Mucosa of stomach (tissue), 1 donor: ENCODE measurements around the gene TERT.

Experiments
- H3K27me3 ChIP-seq: one replicate; pipeline ENCODE4 v1.7.0; 2013; ENCODE audit warnings: mild to moderate bottlenecking, low read length; ENCODE audit not compliant: control insufficient read depth, insufficient read depth
- H3K36me3 ChIP-seq: one replicate; pipeline ENCODE4 v1.7.0; 2013; ENCODE audit warnings: low read length; ENCODE audit not compliant: control insufficient read depth, insufficient read depth
- H3K4me1 ChIP-seq: one replicate; pipeline ENCODE4 v1.7.0; 2013; ENCODE audit warnings: mild to moderate bottlenecking, low read length; ENCODE audit not compliant: control insufficient read depth, insufficient read depth
- H3K4me3 ChIP-seq: one replicate; pipeline ENCODE4 v1.7.0; 2013; ENCODE audit warnings: low read length
- H3K9ac ChIP-seq: one replicate; pipeline ENCODE4 v1.7.0; 2013; ENCODE audit warnings: mild to moderate bottlenecking, low read length, moderate library complexity
- H3K9me3 ChIP-seq: one replicate; pipeline ENCODE4 v1.7.0; 2013; ENCODE audit warnings: mild to moderate bottlenecking, low read length, moderate library complexity; ENCODE audit not compliant: control insufficient read depth
- donor health status: Pancreatic carcinoma.

Gene TERT

DNA sequence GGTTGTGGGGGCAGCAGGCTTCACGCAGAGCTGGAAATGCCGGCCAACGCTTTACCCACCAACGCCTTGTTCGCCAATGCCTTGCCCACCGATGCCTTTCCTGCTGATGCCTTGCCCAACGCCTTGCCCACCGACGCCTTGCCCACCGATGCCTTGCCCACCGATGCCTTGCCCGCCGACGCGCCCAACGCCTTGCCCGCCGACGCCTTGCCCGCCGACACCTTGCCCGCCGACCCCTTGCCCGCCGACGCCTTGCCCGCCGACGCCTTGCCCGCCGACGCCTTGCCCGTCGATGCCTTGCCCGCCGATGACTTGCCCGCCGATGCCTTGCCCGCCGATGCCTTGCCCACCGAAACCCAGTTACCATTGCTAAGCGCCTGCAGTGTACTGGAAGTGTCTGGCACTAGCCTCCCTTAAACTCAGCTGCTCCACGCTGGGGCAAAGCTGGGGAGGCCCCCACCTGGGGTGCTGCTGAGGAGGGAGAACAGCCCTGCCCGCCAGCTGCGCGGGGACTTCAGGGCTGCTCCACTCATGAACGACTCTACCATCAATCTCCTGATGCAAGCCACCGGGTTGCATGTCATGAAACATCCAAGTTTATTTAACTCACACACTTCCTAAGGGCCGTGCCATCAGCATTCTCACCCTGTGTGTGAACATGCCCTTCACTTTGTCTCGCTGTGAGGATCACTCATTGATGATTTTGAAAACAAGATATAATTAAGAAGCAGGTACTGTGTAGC is 67.9 kb downstream of the TERT start:
- no peak overlapping the region for H3K9ac ChIP-seq
- H3K4me1 ChIP-seq = no peaks in the 10 kb centered on the region
- peaks cover 3% of the 10 kb centered on the region for H3K27me3 ChIP-seq
- no peak overlapping the region for H3K4me3 ChIP-seq
- no peaks in the 10 kb centered on the region for H3K9me3 ChIP-seq
- H3K36me3 ChIP-seq = no peaks in the 10 kb centered on the region

- no peaks in the 10 kb centered on the region for H3K4me1 ChIP-seq
- no peaks in the 10 kb centered on the region for H3K9me3 ChIP-seq
- H3K9ac ChIP-seq = no peak overlapping the region
- no peak overlapping the region for H3K4me3 ChIP-seq
- H3K36me3 ChIP-seq = no peaks in the 10 kb centered on the region
- H3K27me3 ChIP-seq = peaks cover 3% of the 10 kb centered on the region
Measured at GRCh38 chr5:1226231-1226630, 68.6 kb downstream of the TERT start.

DNA sequence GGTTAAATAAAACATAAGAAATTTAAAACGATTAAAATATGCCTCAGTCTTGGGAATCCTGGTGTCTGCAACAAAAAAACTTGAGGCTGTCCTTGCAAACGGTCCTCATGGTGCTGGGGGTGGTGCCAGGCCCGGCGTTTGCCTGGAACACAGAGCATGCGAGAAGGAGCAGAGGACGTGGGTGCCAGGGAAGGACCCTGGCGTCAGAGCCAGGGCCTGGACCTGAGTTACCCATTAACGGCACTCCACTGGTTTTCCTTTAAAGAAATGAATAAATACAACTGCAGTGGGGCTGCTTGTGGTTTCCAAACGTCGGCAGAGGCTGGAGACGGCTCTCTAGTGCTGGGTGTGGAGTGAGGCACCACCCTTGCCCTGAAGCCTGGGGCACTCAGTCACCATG is 69.8 kb downstream of the TERT start, which contains the start of gene SLC6A18:
TSS of gene SLC6A18 (plus strand) at position 301 of the 400 bp plus-strand sequence. CDS start at position 398, 97 bp downstream.
- H3K4me1 ChIP-seq = no peaks in the 10 kb centered on the region
- H3K27me3 ChIP-seq = peaks cover 3% of the 10 kb centered on the region
- no peak within 1 kb of the TSS for H3K4me3 ChIP-seq
- H3K9ac ChIP-seq = no peak within 1 kb of the TSS
- H3K36me3 ChIP-seq = no peaks in the 10 kb centered on the region
- H3K9me3 ChIP-seq = no peaks in the 10 kb centered on the region

- Histone ChIP-seq H3K27me3 (peaks cover 3% of the 10 kb centered on the region), H3K9ac (no peak overlapping the region), H3K9me3 (no peaks in the 10 kb centered on the region), H3K4me3 (no peak overlapping the region), H3K4me1 (no peaks in the 10 kb centered on the region), H3K36me3 (no peaks in the 10 kb centered on the region)
Measured at GRCh38 chr5:1224631-1225030, 70.2 kb downstream of the TERT start.

GRCh38 chr5:1223278-1223670 is 71.6 kb downstream of the TERT start:
- H3K4me3 ChIP-seq = no peak overlapping the region
- no peaks in the 10 kb centered on the region for H3K4me1 ChIP-seq
- H3K9ac ChIP-seq = no peak overlapping the region
- H3K9me3 ChIP-seq = no peaks in the 10 kb centered on the region
- H3K27me3 ChIP-seq = peaks cover 1% of the 10 kb centered on the region
- H3K36me3 ChIP-seq = no peaks in the 10 kb centered on the region

DNA sequence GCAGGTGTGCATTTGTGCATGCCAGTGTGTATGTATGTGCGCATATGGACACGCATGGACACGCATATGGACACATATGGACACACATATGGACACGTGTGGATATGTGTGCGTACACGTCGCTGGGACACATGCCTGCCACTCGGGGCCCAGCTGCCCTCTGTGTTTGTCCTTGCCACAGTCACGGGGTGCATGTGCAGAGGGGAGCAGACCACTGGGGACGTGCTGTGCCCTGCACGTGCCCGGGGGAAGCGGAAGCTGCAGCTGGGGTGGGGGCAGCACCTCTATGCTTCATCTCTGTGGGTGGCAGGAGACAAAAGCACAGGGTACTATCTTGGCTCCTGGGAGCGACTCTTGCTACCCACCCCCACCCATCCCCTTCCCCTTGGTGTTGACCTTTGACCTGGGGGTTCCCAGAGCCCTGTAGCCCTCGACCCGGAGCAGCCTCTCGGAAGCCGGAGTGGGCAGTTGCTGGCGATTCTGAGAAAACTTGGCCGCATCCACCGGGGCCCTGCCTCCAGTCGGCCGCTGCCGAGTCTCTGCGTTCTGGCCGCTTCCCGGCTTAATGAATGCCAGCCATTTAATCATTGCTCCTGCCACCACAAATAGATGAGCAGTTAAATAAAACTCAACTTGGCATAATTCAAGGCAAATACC is 72.1 kb downstream of the TERT start:
- Histone ChIP-seq H3K4me3 (no peak overlapping the region), H3K27me3 (no peaks in the 10 kb centered on the region), H3K4me1 (no peaks in the 10 kb centered on the region), H3K36me3 (no peaks in the 10 kb centered on the region), H3K9ac (no peak overlapping the region), H3K9me3 (no peaks in the 10 kb centered on the region)

GRCh38 chr5:1222147-1222546 is 72.7 kb downstream of the TERT start:
- H3K4me1 ChIP-seq = no peaks in the 10 kb centered on the region
- H3K9ac ChIP-seq = no peak overlapping the region
- no peaks in the 10 kb centered on the region for H3K9me3 ChIP-seq
- H3K36me3 ChIP-seq = no peaks in the 10 kb centered on the region
- no peak overlapping the region for H3K4me3 ChIP-seq
- no peaks in the 10 kb centered on the region for H3K27me3 ChIP-seq

- H3K27me3 ChIP-seq = no peaks in the 10 kb centered on the region
- H3K9ac ChIP-seq = no peak overlapping the region
- no peaks in the 10 kb centered on the region for H3K36me3 ChIP-seq
- no peaks in the 10 kb centered on the region for H3K9me3 ChIP-seq
- no peak overlapping the region for H3K4me3 ChIP-seq
- H3K4me1 ChIP-seq = no peaks in the 10 kb centered on the region
Measured at GRCh38 chr5:1221721-1222120, 73.1 kb downstream of the TERT start.

DNA sequence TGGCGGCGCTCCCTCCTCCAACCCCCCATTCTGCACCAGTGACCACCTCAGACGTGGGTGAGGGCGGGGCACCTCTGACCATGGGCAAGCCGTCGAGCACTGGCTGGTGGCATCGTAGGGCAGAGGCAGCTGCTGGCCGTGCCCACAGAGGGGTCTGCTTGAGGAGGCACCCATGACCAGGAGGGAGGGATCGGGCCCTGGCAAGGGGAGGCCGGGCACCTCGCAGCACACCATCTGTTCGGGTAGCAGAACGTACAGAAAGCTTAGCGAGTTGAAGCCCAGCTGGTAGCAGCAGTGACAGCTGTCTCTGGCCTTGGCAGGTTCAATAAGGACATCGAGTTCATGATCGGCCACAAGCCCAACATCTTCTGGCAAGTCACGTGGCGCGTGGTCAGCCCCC is 74.0 kb downstream of the TERT start:
- H3K36me3 ChIP-seq = no peaks in the 10 kb centered on the region
- no peaks in the 10 kb centered on the region for H3K27me3 ChIP-seq
- H3K9ac ChIP-seq = no peak overlapping the region
- no peaks in the 10 kb centered on the region for H3K9me3 ChIP-seq
- H3K4me1 ChIP-seq = no peaks in the 10 kb centered on the region
- H3K4me3 ChIP-seq = no peak overlapping the region

DNA sequence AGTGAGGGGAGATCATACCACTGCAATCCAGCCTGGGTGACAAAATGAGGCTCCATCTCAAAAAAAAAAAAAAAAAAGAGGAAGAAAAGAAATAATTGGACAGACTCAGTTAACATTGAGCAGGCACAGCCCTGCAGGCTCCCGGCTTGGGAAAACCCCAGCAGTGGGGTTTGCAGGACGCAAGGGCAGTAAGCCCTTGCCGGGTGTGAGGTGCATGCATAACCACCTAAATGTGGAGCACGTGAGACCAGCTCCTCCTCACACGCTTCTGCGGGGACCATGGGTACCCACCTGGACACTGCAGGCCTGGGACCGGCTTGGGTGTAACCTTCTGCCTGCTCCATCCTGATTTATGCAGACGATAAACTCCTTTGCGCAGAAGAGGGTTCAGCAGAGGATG is 74.5 kb downstream of the TERT start:
- Histone ChIP-seq H3K4me3 (no peak overlapping the region), H3K27me3 (no peaks in the 10 kb centered on the region), H3K9ac (no peak overlapping the region), H3K9me3 (no peaks in the 10 kb centered on the region), H3K4me1 (no peaks in the 10 kb centered on the region), H3K36me3 (no peaks in the 10 kb centered on the region)

DNA sequence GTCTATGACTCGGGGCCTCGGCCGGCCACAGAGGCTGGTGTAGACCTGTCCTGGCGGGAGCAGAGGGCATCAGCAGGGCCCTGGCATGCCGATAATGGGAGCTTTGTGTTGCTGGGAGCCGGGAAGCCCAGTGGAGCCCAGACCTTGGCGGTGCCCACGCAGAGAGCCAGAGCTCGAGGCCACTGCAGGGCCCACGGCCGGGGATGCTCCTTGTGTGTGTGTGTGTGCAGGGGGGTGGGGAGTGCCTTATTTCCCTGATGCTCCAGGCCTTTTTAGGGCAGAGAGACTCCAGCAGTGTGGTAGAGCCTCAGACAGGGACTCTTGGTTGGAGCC is 75.1 kb downstream of the TERT start:
- no peaks in the 10 kb centered on the region for H3K4me1 ChIP-seq
- no peaks in the 10 kb centered on the region for H3K27me3 ChIP-seq
- H3K9ac ChIP-seq = no peak overlapping the region
- no peaks in the 10 kb centered on the region for H3K36me3 ChIP-seq
- no peak overlapping the region for H3K4me3 ChIP-seq
- H3K9me3 ChIP-seq = no peaks in the 10 kb centered on the region

- Histone ChIP-seq H3K4me1 (no peaks in the 10 kb centered on the region), H3K36me3 (no peaks in the 10 kb centered on the region), H3K27me3 (no peaks in the 10 kb centered on the region), H3K9ac (no peak overlapping the region), H3K9me3 (no peaks in the 10 kb centered on the region), H3K4me3 (no peak overlapping the region)
Measured at GRCh38 chr5:1219098-1219767, 75.6 kb downstream of the TERT start.
